Gastrocnemius medialis (tissue), 4 donors: ENCODE results near the gene SC5D.

Experiments
- CTCF ChIP-seq, 5 experiments: fragments of 450-650 bp in 3 of 5; fragments of 200-600 bp in 2 of 5; sonication (generic) in 2 of 5; IDR thresholded peaks in 4 of 5; conservative IDR thresholded peaks in 1 of 5; 1 replicate in 4 of 5; 2 replicates in 1 of 5; pipeline ENCODE4 v1.5.1; 2016 to 2019; ENCODE audit warnings: antibody characterized with exemption in 5 of 5, mild to moderate bottlenecking in 3 of 5, moderate library complexity in 3 of 5
- POLR2A ChIP-seq, 2 donors: fragments of 450-650 bp; IDR thresholded peaks; one replicate each; pipeline ENCODE4 v1.6.1; 2017; ENCODE audit warnings: antibody characterized with exemption in 2 of 2, mild to moderate bottlenecking in 2 of 2, moderate library complexity in 2 of 2

DNA sequence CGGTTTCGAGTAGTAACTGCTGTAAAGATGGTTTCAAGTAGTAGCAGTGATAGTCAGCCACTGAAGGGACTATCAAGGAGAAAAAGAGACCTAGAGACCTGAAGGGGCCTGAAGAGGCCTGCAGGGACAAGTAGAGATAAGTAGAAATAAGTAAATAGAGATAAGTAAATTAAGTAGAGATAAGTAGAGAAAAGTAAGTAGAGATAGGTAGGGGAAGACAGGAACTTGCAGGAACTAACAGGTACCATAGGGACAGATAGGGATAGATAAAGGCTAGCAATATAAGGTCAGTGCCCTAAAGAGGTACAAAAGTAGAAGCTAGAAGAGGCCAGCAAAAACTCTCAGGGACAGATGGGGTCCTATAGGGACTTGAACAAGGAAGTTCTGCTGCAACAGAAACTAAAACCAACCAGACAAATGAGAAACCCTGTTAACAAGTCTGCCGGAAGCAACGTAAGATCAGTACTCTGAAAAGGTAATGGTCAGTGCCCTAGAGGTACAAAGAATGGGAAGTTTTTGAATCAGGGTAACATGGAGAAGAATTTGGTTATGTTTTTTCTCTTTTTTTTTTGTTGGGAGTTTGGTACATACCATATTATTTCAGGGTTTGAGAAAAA lies 9.6 kb upstream of the SC5D start:
- TF ChIP-seq CTCF (IDR thresholded peaks at IDR 0.05 in 4 of 5, conservative IDR thresholded peaks at IDR 0.05 in 1 of 5): no peak
- TF ChIP-seq POLR2A (IDR thresholded peaks at IDR 0.05): no peak
